ENCODE data around the gene TXNDC17. TPM values are rescaled to one million over a fixed set of nuclear protein-coding genes. Genes with fewer than 3 reads are reported as not detected.

Gene TXNDC17
- total RNA-seq, 1 experiment from 2014 or later: 136 TPM

DNA sequence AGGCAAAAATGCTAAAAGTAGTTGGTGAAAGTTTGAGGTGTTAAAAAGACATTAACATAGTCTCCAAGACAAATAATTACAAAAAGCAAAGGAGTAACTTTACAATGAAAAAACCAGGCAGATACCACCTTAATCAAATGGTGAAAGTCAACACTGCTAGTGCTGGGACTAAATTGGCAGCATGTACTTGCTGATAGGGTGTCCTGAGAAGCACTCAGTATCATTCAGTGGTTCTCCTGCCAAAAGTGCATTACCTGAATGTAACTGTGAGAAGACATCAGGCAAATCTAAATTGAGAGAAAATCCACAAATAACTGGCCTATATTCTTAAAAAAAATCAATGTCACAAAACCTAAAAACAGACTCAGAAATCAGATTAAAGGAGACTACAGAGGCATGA is 8.3 kb upstream of the TXNDC17 start:
- DNase-seq (ENCODE audit: low read depth, low spot score): no peak
- in situ Hi-C loops (cut with HindIII; ENCODE audit: low pct_unique_long_range_greater_than_20kb, low sequenced_read_pairs): no loop called here

DNA sequence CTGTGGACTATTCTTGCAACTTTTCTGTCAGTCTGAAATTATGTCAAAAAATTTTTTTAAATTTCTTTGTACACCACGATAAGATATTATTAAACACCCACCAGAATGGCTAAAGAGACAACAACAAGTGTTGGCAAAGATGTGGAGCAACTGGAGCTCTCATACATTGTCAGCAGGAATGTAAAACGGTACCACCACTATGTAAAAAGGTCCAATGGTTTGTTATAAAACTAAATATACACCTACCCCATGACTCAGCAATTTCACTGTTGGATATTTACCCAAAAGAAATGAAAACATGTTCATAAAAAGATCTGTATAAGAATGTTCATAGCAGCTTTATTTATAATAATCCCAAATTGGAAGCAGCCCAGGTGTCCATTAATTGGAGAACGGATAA is 7.6 kb upstream of the TXNDC17 start:
- in situ Hi-C loops (cut with HindIII; ENCODE audit: low pct_unique_long_range_greater_than_20kb, low sequenced_read_pairs): no loop called here
- DNase-seq (ENCODE audit: low read depth, low spot score): no peak

DNA sequence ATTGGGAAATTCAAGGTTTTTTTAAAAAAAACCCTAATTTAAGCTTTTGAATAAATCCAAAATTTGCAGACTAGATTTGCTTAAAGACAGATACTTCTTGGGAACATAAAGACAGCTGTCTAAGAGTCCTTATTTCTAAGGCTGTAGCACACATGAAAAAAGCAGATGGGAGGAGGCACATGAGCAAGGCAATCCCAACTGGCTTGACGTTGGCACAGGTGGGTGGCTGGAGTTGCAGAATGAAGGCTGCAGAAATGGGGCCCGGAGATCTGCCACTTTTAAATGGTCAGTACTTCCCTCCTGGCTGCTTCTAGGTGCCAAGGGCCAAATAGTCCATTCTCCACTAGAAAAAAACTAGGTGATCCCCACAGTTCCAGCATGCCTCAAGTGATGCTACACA is 4.8 kb upstream of the TXNDC17 start:
- in situ Hi-C loops (cut with HindIII; ENCODE audit: low pct_unique_long_range_greater_than_20kb, low sequenced_read_pairs): no loop called here
- no peak for DNase-seq (ENCODE audit: low read depth, low spot score)

DNA sequence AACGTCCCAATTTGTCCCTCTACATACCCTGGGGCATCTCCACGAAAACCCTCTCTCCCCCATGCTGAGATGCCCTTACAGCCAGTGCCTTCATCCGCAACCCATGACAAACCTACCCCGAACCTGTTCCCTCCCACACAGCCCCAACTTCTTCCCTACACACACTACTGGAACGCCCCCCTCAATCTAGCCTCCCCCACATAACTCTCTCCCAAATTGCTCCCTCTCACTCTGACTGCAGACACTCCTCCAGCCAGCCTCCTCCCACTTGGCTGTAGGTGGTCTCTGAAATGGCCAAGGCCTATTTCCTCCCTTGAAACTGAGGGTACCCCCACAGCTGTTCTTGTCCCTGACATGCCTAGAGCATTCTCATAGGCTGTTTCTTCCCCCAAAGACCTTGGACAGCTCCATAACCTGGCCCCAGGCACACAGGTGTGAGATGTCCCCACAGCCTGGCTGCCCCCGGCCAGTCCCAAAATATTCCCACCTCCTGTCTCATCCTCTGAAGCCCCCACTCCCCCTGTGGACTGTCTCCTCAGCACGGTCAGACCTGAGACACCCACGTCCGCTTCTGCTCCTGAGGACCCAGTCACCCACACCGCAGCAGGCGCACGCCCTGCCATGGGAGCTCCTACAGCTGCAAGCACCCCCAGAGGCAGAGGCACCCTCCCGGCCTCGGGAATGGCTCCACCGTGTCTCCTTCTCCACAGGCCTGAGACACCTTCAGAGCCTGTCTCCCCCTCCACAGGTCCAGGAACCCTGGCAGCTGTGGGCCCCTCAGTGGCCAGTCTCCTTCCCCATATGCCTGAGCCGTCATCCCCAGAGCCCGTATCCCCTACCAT is 4.0 kb upstream of the TXNDC17 start:
- in situ Hi-C loops (cut with HindIII; ENCODE audit: low pct_unique_long_range_greater_than_20kb, low sequenced_read_pairs): no loop called here
- no peak for DNase-seq (ENCODE audit: low read depth, low spot score)

DNA sequence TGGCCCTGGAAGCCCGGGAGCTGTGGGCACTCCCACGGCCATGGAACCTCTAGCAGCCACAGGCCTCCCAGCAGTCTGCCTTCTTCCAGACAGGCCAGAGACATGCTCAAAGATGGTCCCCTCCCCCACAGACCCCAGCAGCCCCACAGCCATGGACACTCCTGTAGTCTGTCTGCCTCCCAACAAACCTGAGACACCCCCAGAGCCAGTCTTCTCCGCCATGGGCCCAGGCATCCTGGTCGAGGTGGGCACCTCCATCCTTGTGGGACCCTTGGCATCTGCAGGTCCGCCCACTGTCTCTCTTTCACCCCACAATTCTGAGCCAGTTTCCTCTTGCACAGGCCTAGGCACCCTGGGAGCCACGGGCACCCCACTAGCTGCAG is 3.4 kb upstream of the TXNDC17 start:
- DNase-seq (ENCODE audit: low read depth, low spot score): no peak
- in situ Hi-C loops (cut with HindIII; ENCODE audit: low pct_unique_long_range_greater_than_20kb, low sequenced_read_pairs): no loop called here

DNA sequence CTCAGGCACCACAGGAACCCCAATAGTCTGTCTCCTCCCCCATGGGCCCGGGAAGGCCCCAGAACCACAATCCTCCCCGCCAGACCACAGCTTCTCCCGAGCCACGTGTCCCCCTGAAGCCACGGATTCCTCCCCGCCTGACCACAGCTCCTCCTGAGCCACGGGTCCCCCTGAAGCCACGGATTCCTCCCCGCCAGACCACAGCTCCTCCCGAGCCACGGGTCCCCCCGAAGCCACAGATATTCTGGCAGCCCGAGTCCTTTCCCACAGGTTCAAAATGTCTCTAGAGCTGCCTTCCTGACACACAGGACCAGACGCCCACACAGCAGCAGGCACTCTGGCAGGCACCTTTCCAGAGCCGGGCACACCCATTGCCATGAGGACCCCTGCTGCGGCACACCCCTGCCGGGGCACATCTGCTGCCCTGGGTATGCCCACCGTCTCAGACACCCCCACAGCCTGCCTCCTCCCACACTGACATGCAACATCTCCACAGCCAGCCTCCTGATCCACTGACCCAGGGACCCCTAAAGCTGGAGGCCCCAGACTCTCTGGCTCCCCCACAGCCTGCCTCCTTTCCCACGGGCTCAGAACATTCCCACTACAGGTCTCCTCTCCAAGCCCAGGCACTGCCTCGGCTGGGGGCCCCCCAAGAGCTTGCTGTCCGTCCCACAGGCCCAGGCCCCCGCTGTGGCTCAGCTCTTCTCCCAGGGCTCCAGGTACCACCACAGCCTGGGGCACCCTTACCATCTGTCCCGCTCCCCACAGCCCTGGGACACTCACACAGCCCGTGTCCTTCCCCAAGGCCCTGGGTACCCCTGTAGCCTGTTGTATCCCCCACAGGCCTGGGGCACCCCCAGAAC is 2.6 kb upstream of the TXNDC17 start:
- DNase-seq (ENCODE audit: low read depth, low spot score): no peak
- in situ Hi-C loops (cut with HindIII; ENCODE audit: low pct_unique_long_range_greater_than_20kb, low sequenced_read_pairs): no loop called here

DNA sequence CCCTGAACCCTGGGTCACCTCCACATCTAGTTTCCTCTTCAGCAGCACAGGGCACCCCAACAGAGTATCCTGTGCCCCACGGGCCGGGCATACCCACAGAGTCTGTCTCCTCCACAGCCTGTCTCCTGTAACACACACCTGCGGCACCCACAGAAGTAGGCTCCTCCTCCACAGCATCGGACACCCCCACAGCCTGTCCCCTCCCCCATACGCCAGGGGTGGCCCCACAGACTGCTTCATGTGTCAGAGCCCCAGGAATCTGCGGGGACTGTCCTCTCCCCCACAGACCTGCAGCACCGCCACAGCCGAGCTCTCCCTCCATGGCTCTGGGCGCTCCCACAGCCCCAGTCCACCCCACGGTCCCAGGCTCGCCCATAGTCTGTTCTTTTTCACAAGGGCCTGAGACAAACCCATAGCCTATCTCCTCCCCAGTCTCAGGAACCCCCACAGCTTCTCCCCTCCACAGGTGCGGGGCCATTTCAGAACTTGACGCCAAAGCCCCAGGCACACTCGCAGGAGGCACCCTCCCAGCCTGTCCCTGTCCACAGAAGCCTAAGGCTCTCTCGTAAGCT is 1.8 kb upstream of the TXNDC17 start:
- in situ Hi-C loops (cut with HindIII; ENCODE audit: low pct_unique_long_range_greater_than_20kb, low sequenced_read_pairs): no loop called here
- no peak for DNase-seq (ENCODE audit: low read depth, low spot score)

DNA sequence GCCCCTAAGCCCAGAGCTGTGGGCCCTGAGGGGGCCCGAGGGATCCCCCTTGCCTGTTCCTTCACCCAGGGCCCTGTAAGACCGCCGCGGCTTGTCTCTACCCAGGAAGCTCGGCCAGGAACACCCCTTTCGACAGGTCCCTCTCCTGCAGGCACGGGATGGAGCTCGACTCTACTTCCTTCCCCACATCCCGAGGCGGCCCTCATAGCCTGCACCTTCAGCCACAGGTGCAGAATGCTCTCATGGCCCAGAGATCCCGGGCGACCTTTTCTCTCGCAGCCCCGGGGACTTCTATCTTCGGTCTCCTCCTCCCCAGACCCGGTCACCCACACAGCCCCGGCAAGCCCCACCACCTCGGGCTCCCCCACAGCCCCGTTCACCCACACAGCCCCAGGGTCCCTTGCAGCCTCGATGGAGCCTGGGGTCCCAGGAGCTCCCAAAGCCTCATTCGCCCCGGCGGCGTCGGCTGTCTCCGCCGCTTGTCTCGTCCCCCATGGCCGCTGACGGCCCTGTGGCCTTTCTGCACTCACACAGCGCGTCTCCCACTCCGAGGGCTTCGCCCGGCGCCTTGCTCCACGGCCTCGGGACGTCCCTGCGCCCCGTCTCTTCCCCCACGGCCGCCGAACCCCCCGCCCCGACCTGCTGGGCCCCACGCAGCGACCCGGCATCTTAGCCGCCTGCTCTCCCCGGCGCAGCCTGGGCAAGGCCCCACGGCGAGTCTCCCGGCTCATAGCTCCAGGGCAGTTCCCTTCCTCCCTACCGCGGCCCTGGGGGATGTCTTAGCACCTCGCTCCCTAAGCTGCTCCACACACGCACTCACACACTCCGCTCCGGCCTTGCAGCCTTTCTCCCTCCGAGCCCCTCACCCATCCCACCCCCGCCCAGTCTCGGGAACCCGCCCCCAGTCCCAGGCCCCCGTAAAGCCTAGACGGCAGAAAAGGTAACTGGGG is 999 bp upstream of the TXNDC17 start:
- in situ Hi-C loops (cut with HindIII; ENCODE audit: low pct_unique_long_range_greater_than_20kb, low sequenced_read_pairs): no loop called here
- peak; percentile 4 for DNase-seq (ENCODE audit: low read depth, low spot score)

DNA sequence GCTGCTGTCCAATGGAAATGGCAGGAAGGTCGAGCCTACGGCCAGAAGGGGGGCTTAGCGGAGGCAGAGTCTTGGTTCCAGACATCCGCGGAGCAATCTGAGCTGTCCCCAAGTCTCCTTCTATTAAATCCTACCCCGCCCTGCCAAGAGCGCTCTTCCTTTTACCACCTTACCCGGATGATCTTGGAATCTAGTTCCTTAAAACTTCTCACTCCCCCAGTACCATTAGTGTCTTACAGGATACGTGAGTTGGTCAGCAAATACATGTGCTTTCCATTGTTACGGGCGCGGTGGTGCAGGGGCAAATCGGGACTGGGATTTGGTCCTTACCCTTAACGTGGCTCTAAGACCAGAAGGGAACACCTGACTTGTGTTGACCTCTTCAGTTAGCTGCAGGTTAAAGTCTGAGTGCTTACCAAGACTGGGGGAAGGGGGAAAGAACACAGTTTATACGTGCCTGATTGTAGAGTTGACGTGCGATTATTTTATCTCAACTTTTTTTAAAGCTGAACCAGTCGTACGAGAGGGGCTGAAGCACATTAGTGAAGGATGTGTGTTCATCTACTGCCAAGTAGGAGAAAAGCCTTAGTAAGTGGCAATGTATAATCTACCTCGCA is 495 bp downstream of the TXNDC17 start:
- in situ Hi-C loops (cut with HindIII; ENCODE audit: low pct_unique_long_range_greater_than_20kb, low sequenced_read_pairs): no loop called here
- no peak for DNase-seq (ENCODE audit: low read depth, low spot score)

DNA sequence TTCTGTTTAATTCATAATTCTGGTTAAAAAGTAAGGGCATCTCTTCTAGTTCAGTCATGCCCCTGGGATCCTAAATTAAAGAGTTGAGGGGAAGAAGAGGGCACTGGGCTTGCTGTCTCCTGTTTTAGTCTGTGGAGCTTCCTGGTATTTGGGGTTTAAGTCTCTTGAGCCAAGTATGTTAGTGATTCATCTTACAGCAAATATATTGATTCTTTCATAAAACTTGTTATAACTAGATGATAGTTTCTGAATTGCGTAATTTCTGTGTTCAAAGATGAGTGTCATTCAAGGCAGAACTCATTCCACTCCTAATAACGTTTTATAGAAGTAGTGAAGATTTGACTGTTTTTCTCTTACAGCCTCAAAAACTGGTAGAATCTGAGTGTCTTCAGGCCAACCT is 1.7 kb downstream of the TXNDC17 start:
- no peak for DNase-seq (ENCODE audit: low read depth, low spot score)
- in situ Hi-C loops (cut with HindIII; ENCODE audit: low pct_unique_long_range_greater_than_20kb, low sequenced_read_pairs): no loop called here

DNA sequence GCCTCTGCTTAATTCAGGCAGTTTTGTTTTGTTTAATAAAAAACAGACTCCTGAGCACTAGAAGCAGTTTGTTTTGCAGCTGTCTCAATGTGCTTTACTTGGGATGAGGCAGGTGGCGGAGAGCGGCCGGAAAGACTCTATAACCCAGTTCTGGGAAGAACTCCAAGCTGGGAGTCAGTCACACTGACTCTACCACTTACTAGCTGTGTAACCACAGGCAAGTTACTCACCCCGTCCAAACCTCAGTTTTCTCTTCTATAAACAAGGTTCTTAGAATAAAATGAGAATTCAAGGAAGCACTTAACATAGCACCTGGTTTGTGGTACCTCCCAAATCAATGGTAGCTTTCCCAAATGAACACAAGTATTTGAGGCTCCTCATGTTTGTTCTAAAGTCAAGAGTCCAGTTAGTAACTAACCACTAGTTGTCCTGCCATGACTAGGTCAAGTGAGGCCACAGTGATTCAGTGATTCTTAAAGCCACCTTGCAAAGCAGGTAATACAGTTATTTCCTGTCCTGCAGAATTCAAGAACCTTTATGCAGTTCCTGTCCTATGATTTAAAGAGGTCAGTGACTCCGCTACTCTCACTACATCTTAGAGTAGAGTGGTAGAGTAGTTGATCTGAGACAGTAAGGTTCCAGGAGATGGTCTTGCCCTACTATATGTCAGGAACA is 2.7 kb downstream of the TXNDC17 start:
- in situ Hi-C loops (cut with HindIII; ENCODE audit: low pct_unique_long_range_greater_than_20kb, low sequenced_read_pairs): no loop called here
- no peak for DNase-seq (ENCODE audit: low read depth, low spot score)

DNA sequence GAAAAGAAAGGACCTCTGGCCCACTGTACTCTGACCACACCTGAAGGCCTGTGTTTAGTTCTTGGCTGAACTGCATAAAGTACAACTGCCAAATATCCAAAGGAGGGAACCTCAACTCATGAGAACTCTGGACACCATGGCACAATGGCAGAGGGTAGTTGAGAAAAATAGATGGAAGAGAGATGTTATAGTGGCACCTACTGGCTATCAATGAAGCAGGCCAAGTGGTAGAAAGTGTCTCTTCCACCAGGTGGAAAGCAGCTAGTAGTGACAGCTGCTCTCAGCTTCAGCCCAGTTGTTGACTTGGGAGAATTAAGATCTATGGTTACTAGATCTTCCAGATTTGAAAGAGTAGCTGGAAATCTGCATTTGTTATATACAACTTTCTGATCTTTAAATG is 7.3 kb downstream of the TXNDC17 start:
- in situ Hi-C loops (cut with HindIII; ENCODE audit: low pct_unique_long_range_greater_than_20kb, low sequenced_read_pairs): no loop called here
- DNase-seq (ENCODE audit: low read depth, low spot score): peak; percentile 48

DNA sequence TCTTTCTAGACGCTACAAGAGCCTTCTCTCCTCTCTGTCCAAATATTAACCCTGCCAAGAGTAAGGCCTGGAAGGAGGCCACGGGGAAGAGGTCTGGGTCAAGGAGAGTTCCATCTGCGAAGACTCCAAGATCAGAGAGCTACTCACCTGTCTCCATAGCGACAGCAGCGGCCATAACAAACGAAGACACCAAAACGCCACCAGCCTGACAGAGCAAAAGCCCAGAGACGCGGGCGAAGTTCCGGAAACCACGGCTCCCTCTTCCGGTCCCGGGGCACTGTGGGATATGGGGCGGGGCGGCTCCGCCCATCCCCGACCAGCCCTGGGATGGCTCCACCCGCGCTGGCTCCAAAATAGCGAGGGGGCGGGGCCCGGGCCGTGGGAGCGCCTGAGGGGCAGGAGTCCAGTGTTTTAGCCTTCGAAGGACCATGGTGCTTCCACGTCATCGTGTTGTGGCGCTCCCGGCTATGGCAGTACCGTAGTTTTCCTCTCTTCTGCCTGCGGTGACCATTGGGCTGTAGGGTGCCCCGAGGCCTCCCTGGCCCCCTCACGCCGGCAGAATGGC is 10.6 kb downstream of the TXNDC17 start, which contains the start of the genes C17orf100 and MED31:
TSS of gene C17orf100 (plus strand) at position 409 of the 565 bp plus-strand sequence. CDS start at position 561, 152 bp downstream.
TSS of gene MED31 (minus strand) at position 252 of the 565 bp plus-strand sequence. CDS start at position 175, 77 bp downstream.
- DNase-seq (ENCODE audit: low read depth, low spot score): peak; percentile 94
- in situ Hi-C loops (cut with HindIII; ENCODE audit: low pct_unique_long_range_greater_than_20kb, low sequenced_read_pairs): no loop called here

DNA sequence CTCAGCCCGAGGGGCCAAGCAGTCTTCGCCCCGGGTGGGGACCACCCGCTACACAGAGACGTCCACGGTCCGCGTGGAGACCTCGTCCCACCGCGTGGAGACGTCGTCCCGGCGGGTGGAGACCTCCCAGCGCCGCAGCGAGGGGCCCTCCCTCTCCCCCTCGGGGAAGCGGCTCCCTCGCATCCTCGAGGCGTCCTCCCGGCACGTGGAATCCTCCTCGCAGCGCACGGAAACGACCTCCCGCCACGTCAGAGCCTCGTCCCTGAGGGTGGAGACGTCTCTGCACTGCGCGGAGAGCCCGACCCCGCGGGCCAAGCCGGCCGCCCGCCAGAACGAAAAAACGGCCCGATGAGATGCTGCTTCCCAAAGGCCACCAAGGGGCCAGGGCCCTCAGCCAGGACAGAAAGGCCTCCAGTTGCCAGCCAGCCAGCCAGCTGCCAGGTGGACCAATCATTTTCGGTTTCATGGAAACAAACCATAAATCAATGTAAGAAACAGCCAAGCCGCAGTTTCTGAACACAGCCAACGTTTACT is 11.1 kb downstream of the TXNDC17 start:
- in situ Hi-C loops (cut with HindIII; ENCODE audit: low pct_unique_long_range_greater_than_20kb, low sequenced_read_pairs): no loop called here
- no peak for DNase-seq (ENCODE audit: low read depth, low spot score)

DNA sequence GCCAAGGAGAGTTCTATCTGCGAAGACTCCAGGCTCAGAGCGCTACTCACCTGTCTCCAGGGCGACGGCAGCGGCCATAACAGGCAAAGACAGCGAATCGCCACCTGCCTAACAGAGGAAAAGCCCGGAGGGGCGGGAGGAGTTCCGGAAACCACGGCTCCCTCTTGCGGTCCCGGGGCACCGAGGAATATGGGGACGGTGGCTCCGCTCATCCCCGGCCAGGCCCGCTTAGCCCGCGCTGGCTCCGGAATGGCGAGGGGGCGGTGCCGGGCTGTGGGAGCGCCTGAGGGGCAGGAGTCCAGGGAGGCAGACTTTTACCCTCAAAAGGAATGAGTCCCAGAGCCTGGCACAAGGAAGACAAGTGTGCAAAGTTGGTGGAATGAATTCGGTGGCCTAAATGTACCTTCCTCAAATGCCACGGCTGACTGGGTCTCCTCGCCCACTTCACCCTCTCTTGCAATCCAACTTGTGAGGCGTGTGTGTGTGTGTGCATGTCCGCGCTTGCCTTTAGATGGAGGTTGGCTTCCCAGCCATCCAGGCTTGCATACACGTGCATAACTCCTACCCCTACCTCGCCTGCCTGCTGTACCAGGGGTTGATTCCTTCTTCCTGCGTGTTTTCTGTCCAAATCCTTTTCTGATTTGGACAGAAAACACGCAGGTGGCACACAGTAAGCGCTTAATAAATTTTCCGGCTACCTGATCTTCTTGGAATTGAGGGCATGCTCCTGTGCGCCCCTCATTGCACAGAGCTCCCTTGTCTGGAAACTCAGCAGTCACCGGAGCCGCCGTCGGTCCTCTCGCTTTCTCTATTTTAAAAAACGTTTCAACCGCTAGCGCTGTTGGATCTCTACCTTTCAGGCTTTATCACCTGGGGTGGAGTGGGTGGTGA is 14.2 kb downstream of the TXNDC17 start:
- DNase-seq (ENCODE audit: low read depth, low spot score): no peak
- in situ Hi-C loops (cut with HindIII; ENCODE audit: low pct_unique_long_range_greater_than_20kb, low sequenced_read_pairs): no loop called here
